Mucosa of descending colon (tissue), 3 donors: ENCODE results near the gene LGALS3BP. TPM values are rescaled to one million over a fixed set of nuclear protein-coding genes. Genes with fewer than 3 reads are reported as not detected.

ENCODE experiments used
- ATAC-seq: fragments of 200-7000 bp; cut with Tn5 transposase; one replicate; pipeline ENCODE4 v1.9.1; 2020; ENCODE audit warnings: mild to moderate bottlenecking, moderate library complexity
- DNase-seq, 3 donors: peaks; one replicate each; pipeline ENCODE4 v3.0.0-alpha.2; 2020
- H3K36me3 ChIP-seq: fragments of 200-600 bp; one replicate; pipeline ENCODE4 v1.8.0; 2021; ENCODE audit warnings: low read depth, mild to moderate bottlenecking
- H3K4me1 ChIP-seq: fragments of 200-600 bp; one replicate; pipeline ENCODE4 v1.8.0; 2021; ENCODE audit warnings: low read depth, mild to moderate bottlenecking
- H3K4me3 ChIP-seq: fragments of 200-600 bp; one replicate; pipeline ENCODE4 v1.8.0; 2021; ENCODE audit warnings: mild to moderate bottlenecking
- H3K9me3 ChIP-seq: fragments of 200-600 bp; one replicate; pipeline ENCODE4 v1.8.0; 2021; ENCODE audit warnings: mild to moderate bottlenecking
- CTCF ChIP-seq: fragments of 200-600 bp; IDR thresholded peaks from one replicate; pipeline ENCODE4 v1.8.0; 2022; ENCODE audit warnings: antibody characterized with exemption, mild to moderate bottlenecking
- intact Hi-C, 2 donors: fragments of 100-400 bp; cut with DNase I in 1 of 2; cut with micrococcal nuclease in 1 of 2; formaldehyde crosslinking; loops; one replicate each; pipeline versions ENCODE4 v1.11.0 to v1.11.1; 2022; cut with DNase I, micrococcal nuclease
- total RNA-seq, 3 donors: library from RNA; stranded (reverse); fragmentation: NEBNext Ultra II Directional in 2 of 3; extraction: Animal tissue kit (Norgen Biotek cat#: 25700) in 2 of 3; gene quantifications; one replicate each; pipeline versions ENCODE4 v1.2.1 to v1.2.4, GENCODE V29; 2021 to 2023
- donor health status: DM: no; HTN: no; CAD: no; lungs with moderate emphysema.
- donor health status: DM: no; HTN: no; CAD: no.
- donor health status: DM: no; HTN: yes; CAD: no.

LGALS3BP gene
- total RNA-seq, 3 donors from 2014 or later, result 329 to 838 (median 752) TPM

DNA sequence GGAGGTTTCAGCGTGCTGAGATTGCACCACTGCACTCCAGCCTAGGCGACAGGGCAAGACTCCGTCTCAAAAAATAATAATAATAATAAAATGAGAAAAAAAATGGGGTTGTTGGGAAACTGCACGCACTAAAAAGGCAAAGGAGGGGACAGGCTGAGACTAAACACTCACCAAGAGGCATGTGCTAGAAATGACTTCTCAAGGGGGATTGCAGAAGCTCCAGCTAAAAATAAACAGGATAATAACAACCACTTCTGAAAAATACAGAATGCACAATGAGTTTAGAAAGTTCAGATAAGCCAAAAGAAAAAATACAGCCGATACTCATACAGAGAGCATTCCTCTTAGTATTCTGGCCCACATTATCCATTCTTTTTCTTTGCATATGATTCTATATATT is 39.5 kb downstream of the LGALS3BP start:
- Histone ChIP-seq H3K9me3 (no peaks in the 10 kb centered on the region), H3K4me1 (peaks cover 4% of the 10 kb centered on the region), H3K4me3 (no peak overlapping the region), H3K36me3 (no peaks in the 10 kb centered on the region)
- TF ChIP-seq CTCF, result no peak
- intact Hi-C loops, result no loop called here
- DNase-seq (no peak), ATAC-seq (no peak)

GRCh38 chr17:78939615-78940014 is 40.1 kb downstream of the LGALS3BP start:
- intact Hi-C loops, result no loop called here
- DNase-seq, result no peak
- Histone ChIP-seq H3K4me3 (no peak overlapping the region), H3K36me3 (no peaks in the 10 kb centered on the region), H3K9me3 (no peaks in the 10 kb centered on the region), H3K4me1 (peaks cover 8% of the 10 kb centered on the region)
- TF ChIP-seq CTCF, result no peak
- no peak for ATAC-seq

DNA sequence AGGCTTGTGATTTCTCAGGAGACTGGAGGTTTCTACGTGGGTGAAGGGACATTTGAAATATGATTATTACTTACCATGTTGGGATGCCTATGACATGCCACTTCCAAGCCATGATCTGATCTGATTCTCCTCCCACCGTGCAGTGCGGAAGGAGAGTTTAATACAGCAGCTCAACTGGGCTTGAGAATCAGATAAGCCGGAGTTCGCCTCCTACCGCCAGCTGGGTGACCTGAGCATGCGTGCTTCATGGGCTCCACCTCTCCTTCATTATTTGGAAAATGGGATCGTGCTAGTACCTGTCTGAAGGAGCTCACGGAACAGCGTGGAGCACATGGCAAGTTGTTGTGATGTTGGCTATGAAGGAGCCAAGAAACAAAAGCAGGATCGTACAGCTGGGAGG is 42.2 kb downstream of the LGALS3BP start:
- H3K9me3 ChIP-seq, result no peaks in the 10 kb centered on the region
- peaks cover 14% of the 10 kb centered on the region for H3K4me1 ChIP-seq
- ATAC-seq (no peak), DNase-seq (no peak)
- H3K36me3 ChIP-seq, result no peaks in the 10 kb centered on the region
- TF ChIP-seq CTCF, result no peak
- intact Hi-C loops, result no loop called here
- no peak overlapping the region for H3K4me3 ChIP-seq

DNA sequence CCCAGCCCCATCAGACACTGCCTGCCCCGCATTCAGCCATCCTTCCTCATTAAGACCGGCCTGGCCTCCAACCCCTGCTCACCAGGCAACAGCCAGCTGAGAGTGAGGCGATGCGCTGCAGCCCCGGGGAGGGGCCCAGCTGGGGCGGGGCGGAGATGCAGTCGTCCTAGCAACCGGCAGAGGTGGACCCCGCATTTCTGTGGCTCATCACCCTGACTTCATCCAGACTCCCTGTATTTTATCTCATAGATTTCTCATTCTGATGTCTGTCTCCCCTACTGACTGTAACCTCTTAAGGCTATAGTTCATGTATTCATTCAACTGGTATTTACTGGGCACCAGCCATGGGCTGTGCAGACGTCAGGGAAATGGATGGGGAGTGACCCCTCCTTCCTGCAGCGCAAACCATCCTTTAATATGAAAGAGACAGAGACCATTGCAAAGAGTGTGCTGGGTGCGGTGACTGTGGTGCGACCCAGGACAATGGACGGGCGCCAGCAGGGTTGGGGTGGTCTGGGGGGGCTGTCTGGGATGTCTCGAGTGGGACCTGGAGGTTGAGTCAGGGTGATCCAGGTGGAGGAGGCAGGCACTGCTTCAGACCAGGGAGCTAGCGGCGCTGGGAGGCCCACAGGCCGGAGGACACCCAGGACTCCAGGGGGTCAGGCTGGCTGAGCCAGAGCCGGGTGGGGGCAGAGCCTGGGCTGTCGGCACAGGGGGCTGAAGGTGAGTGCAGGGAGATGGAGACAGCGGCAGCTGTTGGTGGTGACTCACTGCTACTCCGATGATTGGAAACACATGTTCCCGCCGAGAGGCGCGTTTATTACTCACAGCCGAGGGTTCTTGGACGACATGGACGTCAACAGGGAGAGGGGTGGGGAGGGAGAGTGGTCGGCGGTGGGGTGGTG is 44.1 kb downstream of the LGALS3BP start:
- Histone ChIP-seq H3K4me3 (no peak overlapping the region), H3K36me3 (no peaks in the 10 kb centered on the region), H3K9me3 (no peaks in the 10 kb centered on the region), H3K4me1 (peaks cover 14% of the 10 kb centered on the region)
- intact Hi-C loops, result no loop called here
- ATAC-seq, result peak; percentile 31
- TF ChIP-seq CTCF, result no peak
- DNase-seq, result peak in 1 of 3 donors; percentile 50

DNA sequence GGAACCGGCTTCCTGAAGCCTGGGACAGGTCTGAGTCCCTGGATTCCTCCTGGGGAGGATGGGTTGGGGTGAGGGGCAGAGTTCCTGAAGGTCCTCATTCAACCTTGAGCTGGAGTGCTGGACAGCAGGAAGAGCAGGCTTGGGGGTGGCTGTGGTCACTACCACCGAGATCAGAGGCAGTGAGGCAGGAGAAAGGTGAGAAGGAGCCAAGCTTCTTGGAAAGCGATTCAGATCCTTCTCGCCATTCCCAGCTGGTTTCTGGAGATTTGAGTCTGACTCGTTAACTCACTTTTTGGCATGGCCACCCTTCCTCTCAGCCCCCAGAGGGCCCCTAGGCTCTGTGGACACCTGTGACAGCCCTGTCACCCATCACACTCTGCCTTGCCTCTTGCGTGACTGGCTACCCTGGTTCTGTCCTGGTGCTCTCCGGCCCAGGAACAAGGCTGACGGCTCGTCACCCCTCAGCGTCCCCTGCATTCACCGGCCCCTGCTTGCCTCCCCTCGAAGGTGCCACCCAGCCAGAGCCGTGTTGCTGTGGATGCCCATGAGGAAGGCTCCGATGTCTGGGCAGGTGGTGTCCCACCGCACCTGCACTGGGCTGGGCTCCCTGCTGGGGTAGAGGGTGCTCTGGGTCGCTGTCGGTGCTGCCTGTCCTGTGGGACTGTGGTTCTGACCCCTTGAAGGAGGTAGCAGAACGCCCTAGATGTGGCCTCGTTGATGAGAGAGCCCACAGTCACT is 44.9 kb downstream of the LGALS3BP start:
- Histone ChIP-seq H3K9me3 (no peaks in the 10 kb centered on the region), H3K4me1 (peaks cover 14% of the 10 kb centered on the region), H3K4me3 (no peak overlapping the region), H3K36me3 (no peaks in the 10 kb centered on the region)
- intact Hi-C loops, result no loop called here
- TF ChIP-seq CTCF, result no peak
- ATAC-seq (no peak), DNase-seq (no peak)
